PC-9 (cell line): ENCODE measurements around the gene TMEM234. TPM values are rescaled to one million over a fixed set of nuclear protein-coding genes. Genes with fewer than 3 reads are reported as not detected.
A peak's percentile ranks its signal among the peaks of the same experiment; 100 is the strongest.

ENCODE experiments used
- BruUV-seq: library from RNA; stranded (reverse); fragments of 400-500 nt; replicated peaks from 2 replicates; lab custom pipeline; 2021; lab: Mats Ljungman, UMichigan
- CTCF ChIA-PET: fragments of 300-600 bp; sonication (Branson Sonifier 250); formaldehyde crosslinking; loops from one replicate; lab custom pipeline; 2022; ENCODE audit warnings: antibody characterized with exemption; lab: Charles Lee
- POLR2A ChIA-PET: fragments of 300-600 bp; sonication (Branson Sonifier 250); formaldehyde crosslinking; loops from one replicate; lab custom pipeline; 2022; ENCODE audit warnings: antibody characterized with exemption; ENCODE audit not compliant: unreplicated experiment; lab: Charles Lee
- DNase-seq, 2 experiments: peaks; one replicate each; pipeline versions ENCODE4 v3.0.0 to v3.0.0-alpha.2; 2015 to 2022; ENCODE audit warnings: mixed read lengths in 1 of 2
- H2AFZ ChIP-seq: fragments of 200-600 bp; sonication (generic); 2 replicates; pipeline ENCODE4 v1.8.1; 2017; ENCODE audit warnings: antibody characterized with exemption
- H3F3A ChIP-seq: fragments of 200-600 bp; sonication (generic); 2 replicates; pipeline ENCODE4 v1.8.1; 2017; ENCODE audit warnings: antibody characterized with exemption, mild to moderate bottlenecking, low read depth; ENCODE audit not compliant: insufficient read depth
- H3K27ac ChIP-seq: fragments of 200-600 bp; sonication (generic); 2 replicates; pipeline ENCODE4 v1.6.1; 2016; ENCODE audit warnings: mixed run types
- H3K27me3 ChIP-seq: fragments of 200-600 bp; sonication (generic); 2 replicates; pipeline ENCODE4 v1.6.1; 2016; ENCODE audit warnings: low read depth, mixed run types; ENCODE audit not compliant: insufficient read depth
- H3K36me3 ChIP-seq: fragments of 200-600 bp; sonication (generic); 2 replicates; pipeline ENCODE4 v1.6.1; 2016; ENCODE audit warnings: low read depth, mixed run types
- H3K4me1 ChIP-seq: fragments of 200-600 bp; sonication (generic); replicated peaks from 2 replicates; pipeline ENCODE4 v1.6.1; 2016; ENCODE audit warnings: mixed run types; ENCODE audit not compliant: insufficient read depth
- H3K4me2 ChIP-seq: fragments of 200-600 bp; sonication (generic); 2 replicates; pipeline ENCODE4 v1.6.1; 2017; ENCODE audit warnings: mixed run types
- H3K4me3 ChIP-seq: fragments of 200-600 bp; sonication (generic); 2 replicates; pipeline ENCODE4 v1.6.1; 2016; ENCODE audit warnings: mixed run types
- H3K79me2 ChIP-seq: fragments of 200-600 bp; sonication (generic); 2 replicates; pipeline ENCODE4 v1.6.1; 2017; ENCODE audit warnings: low read depth, mixed run types
- H3K9me2 ChIP-seq: fragments of 200-600 bp; sonication (generic); 2 replicates; pipeline ENCODE4 v1.8.1; 2017; ENCODE audit warnings: mild to moderate bottlenecking; ENCODE audit not compliant: insufficient read depth
- H3K9me3 ChIP-seq: fragments of 200-600 bp; sonication (generic); 2 replicates; pipeline ENCODE4 v1.8.1; 2016; ENCODE audit warnings: low read depth; ENCODE audit not compliant: insufficient read depth
- H4K20me1 ChIP-seq: fragments of 200-600 bp; sonication (generic); 2 replicates; pipeline ENCODE4 v1.8.1; 2017; ENCODE audit not compliant: insufficient read depth
- EZH2 ChIP-seq: fragments of 200-600 bp; sonication (generic); IDR thresholded peaks from 2 replicates; pipeline ENCODE4 v1.8.0; 2017; ENCODE audit warnings: antibody characterized with exemption, low read depth
- intact Hi-C: fragments of 100-400 bp; cut with micrococcal nuclease; formaldehyde crosslinking; loops from one replicate; pipeline ENCODE4 v1.10.0; 2022; ENCODE audit not compliant: unreplicated experiment
- total RNA-seq: library from RNA; stranded (reverse); gene quantifications from 2 replicates; pipeline ENCODE4 v1.2.3, GENCODE V29; 2021
- TF ChIP-seq, protein P1 (sequence below): fragments of 200-600 bp; sonication (generic); conservative IDR thresholded peaks from 2 replicates; pipeline ENCODE4 v1.6.1; 2017; ENCODE audit warnings: mixed run types, antibody characterized with exemption, mild to moderate bottlenecking, moderate library complexity

Gene TMEM234
- total RNA-seq, 1 experiment from 2014 or later, result 14.1 TPM

- no peaks in the 10 kb centered on the region for H3K9me2 ChIP-seq
- H3K4me2 ChIP-seq, result no peak overlapping the region
- intact Hi-C loops, result no loop called here
- H3K4me1 ChIP-seq, result no peaks in the 10 kb centered on the region
- peaks cover 2% of the 10 kb centered on the region for H4K20me1 ChIP-seq
- no peak overlapping the region for H3K27ac ChIP-seq
- BruUV-seq, result no TSS peak
- CTCF ChIA-PET, result no interaction called here
- H3K4me3 ChIP-seq, result no peak overlapping the region
- no peaks in the 10 kb centered on the region for H3K9me3 ChIP-seq
- no peak for DNase-seq
- no peak overlapping the region for H2AFZ ChIP-seq
- POLR2A ChIA-PET, result interaction anchor here (0.5 to 0.9 kb wide), 2 partner anchors 46 to 590 kb away, joined by 4 to 12 read pairs; no protein-coding TSS in a partner anchor
- TF ChIP-seq, protein P1, sequence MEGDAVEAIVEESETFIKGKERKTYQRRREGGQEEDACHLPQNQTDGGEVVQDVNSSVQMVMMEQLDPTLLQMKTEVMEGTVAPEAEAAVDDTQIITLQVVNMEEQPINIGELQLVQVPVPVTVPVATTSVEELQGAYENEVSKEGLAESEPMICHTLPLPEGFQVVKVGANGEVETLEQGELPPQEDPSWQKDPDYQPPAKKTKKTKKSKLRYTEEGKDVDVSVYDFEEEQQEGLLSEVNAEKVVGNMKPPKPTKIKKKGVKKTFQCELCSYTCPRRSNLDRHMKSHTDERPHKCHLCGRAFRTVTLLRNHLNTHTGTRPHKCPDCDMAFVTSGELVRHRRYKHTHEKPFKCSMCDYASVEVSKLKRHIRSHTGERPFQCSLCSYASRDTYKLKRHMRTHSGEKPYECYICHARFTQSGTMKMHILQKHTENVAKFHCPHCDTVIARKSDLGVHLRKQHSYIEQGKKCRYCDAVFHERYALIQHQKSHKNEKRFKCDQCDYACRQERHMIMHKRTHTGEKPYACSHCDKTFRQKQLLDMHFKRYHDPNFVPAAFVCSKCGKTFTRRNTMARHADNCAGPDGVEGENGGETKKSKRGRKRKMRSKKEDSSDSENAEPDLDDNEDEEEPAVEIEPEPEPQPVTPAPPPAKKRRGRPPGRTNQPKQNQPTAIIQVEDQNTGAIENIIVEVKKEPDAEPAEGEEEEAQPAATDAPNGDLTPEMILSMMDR, result no peak
- TF ChIP-seq EZH2, result no peak
- H3K79me2 ChIP-seq, result no peaks in the 10 kb centered on the region
- H3K27me3 ChIP-seq, result no peaks in the 10 kb centered on the region
- H3F3A ChIP-seq, result peaks cover 47% of the 10 kb centered on the region; the same call in 1 of the 2 replicates
- peaks cover 23% of the 10 kb centered on the region for H3K36me3 ChIP-seq
Measured at GRCh38 chr1:32197074-32197473, 25.1 kb downstream of the TMEM234 start.

DNA sequence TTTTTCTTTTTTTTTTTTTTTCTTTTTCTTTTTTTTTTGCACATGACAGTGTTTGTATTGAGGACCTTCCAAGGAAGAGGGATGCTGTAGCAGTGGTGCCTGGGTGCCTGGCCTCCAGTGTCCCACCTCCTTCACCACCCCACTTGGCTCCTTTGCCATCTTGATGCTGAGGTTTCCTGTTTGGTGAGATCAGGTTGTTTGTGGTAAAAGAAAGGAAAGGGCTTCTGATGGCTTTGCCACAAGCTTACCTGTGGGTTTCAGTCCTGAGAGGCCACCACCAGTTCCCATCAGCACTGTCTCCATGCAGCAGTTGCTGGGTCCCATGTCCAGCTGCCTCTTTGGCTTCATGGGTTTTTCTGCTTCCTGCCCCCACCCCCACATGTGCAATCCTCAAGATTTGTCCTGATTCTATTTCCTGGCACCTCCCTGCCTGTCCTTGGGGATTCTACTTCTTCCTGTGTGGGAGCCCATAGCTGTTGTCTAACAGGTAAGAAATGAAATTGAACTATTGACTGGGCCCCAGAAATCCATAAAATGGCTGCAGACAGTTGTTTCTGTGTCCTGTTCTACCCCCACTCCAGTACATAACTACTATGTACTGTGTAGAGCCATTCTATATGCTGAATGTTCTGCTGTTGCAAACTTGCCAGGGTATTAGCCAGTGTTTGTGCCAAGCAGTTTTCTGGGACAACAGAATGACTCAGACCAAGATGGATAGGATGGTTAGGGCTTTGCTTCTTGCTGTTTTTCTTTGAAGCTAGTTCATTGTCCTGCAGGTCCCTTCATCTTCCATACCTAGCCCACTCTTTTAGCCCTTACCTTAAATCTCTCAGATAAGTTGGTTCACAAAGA is 26.0 kb downstream of the TMEM234 start:
- no peak overlapping the region for H3K4me3 ChIP-seq
- CTCF ChIA-PET, result no interaction called here

GRCh38 chr1:32195531-32195930 is 26.6 kb downstream of the TMEM234 start:
- Histone ChIP-seq H3K9me3 (no peaks in the 10 kb centered on the region), H4K20me1 (peaks cover 7% of the 10 kb centered on the region), H3K79me2 (no peaks in the 10 kb centered on the region), H3K36me3 (peaks cover 34% of the 10 kb centered on the region), H3K27me3 (no peaks in the 10 kb centered on the region), H3K4me2 (no peak overlapping the region), H3K27ac (no peak overlapping the region), H3K9me2 (no peaks in the 10 kb centered on the region), H3K4me1 (no peaks in the 10 kb centered on the region), H2AFZ (no peak overlapping the region), H3F3A (peaks cover 47% of the 10 kb centered on the region; the same call in 1 of the 2 replicates), H3K4me3 (no peak overlapping the region)
- no peak for DNase-seq
- no TSS peak for BruUV-seq
- intact Hi-C loops, result no loop called here
- no peak for TF ChIP-seq EZH2
- TF ChIP-seq, protein P1, result no peak
- ChIA-PET CTCF (no interaction called here), POLR2A (no interaction called here)

More for the DNA sequence above, 26.0 kb downstream of the TMEM234 start:
- Histone ChIP-seq H3K27ac (no peak overlapping the region), H4K20me1 (peaks cover 7% of the 10 kb centered on the region), H3K27me3 (no peaks in the 10 kb centered on the region), H2AFZ (no peak overlapping the region), H3K4me2 (no peak overlapping the region), H3F3A (peaks cover 47% of the 10 kb centered on the region; the same call in 1 of the 2 replicates), H3K9me2 (no peaks in the 10 kb centered on the region), H3K4me1 (no peaks in the 10 kb centered on the region), H3K9me3 (no peaks in the 10 kb centered on the region), H3K79me2 (no peaks in the 10 kb centered on the region), H3K36me3 (peaks cover 31% of the 10 kb centered on the region)
- POLR2A ChIA-PET, result no interaction called here
- DNase-seq, result peak in 1 of 2 experiments; percentile 31
- TSS peak; percentile 11 for BruUV-seq
- intact Hi-C loops, result no loop called here
- TF ChIP-seq EZH2, result no peak
- TF ChIP-seq, protein P1, result no peak
